ENCODE results near the gene REEP1. TPM values are rescaled to one million over a fixed set of nuclear protein-coding genes. Genes with fewer than 3 reads are reported as not detected.

The REEP1 gene
- total RNA-seq, 1 experiment from 2014 or later: not detected

DNA sequence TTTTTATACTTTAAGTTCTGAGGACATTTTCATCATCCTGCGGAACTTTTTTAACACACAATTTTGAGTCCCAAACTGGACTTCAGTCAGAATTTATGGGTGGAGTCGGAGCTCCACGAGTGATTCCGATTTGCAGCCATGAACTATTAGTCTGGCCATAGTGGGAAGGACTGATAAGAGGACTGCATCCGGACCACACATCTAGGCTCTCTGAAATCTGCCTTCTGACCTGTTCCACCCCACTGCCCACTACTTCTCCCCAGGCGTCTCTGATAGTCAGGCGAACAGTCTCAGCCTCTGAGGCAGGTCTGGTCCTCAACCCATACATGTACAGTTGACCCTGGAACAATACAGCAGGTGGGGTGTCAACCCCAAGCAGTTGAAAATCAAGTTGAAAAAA, 133.0 kb downstream of the REEP1 start:
- peaks cover 16% of the 10 kb centered on the region for H3K4me1 Mint-ChIP-seq (ENCODE audit: insufficient read depth, unreplicated experiment)
- no peaks in the 10 kb centered on the region for H3K9me3 Mint-ChIP-seq (ENCODE audit: unreplicated experiment)
- DNase-seq (ENCODE audit: unreplicated experiment): no peak
- no peak overlapping the region for H3K4me3 Mint-ChIP-seq (ENCODE audit: unreplicated experiment)
- no peak overlapping the region for H3K27ac Mint-ChIP-seq (ENCODE audit: low read depth, unreplicated experiment)
- no TSS peak for BruUV-seq (replicated peaks)
- intact Hi-C loops (cut with micrococcal nuclease): no loop called here
- H3K36me3 Mint-ChIP-seq (ENCODE audit: insufficient read depth, unreplicated experiment): peaks cover 45% of the 10 kb centered on the region
- ChIA-PET CTCF (interaction anchor here (0.7 kb wide), 1 partner anchor 16 kb away, joined by 3 read pairs; no protein-coding TSS in a partner anchor), POLR2A (interaction anchor here (0.8 to 1.2 kb wide), 5 partner anchors 10 to 238 kb away, joined by 3 to 4 read pairs (median 3); no protein-coding TSS in a partner anchor)
- no peaks in the 10 kb centered on the region for H3K27me3 Mint-ChIP-seq (ENCODE audit: insufficient read depth, unreplicated experiment)
- TF ChIP-seq, protein P1, sequence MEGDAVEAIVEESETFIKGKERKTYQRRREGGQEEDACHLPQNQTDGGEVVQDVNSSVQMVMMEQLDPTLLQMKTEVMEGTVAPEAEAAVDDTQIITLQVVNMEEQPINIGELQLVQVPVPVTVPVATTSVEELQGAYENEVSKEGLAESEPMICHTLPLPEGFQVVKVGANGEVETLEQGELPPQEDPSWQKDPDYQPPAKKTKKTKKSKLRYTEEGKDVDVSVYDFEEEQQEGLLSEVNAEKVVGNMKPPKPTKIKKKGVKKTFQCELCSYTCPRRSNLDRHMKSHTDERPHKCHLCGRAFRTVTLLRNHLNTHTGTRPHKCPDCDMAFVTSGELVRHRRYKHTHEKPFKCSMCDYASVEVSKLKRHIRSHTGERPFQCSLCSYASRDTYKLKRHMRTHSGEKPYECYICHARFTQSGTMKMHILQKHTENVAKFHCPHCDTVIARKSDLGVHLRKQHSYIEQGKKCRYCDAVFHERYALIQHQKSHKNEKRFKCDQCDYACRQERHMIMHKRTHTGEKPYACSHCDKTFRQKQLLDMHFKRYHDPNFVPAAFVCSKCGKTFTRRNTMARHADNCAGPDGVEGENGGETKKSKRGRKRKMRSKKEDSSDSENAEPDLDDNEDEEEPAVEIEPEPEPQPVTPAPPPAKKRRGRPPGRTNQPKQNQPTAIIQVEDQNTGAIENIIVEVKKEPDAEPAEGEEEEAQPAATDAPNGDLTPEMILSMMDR (IDR thresholded peaks at IDR 0.05; ENCODE audit: unreplicated experiment): no peak

DNA sequence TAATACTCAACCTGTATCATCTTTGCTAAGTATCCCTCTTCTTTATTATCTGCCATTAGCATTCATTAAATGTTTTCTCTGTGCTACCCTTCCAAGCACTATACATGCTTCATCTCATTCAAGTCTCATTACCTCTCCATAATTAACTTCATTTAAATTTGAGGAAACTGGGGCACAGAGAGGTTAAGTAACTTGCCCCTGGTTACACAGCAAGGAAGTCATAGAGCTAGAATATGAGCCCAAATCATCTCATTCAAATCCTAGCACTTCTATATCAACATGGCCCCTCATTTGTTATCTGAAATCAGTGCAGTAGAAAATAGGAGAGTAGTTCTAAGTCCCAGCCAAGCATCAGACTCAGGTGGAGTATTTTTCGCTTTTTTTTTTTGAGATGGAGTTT, 133.8 kb downstream of the REEP1 start:
- intact Hi-C loops (cut with micrococcal nuclease): no loop called here
- H3K27ac Mint-ChIP-seq (ENCODE audit: low read depth, unreplicated experiment): no peak overlapping the region
- H3K9me3 Mint-ChIP-seq (ENCODE audit: unreplicated experiment): no peaks in the 10 kb centered on the region
- no TSS peak for BruUV-seq (replicated peaks)
- H3K4me3 Mint-ChIP-seq (ENCODE audit: unreplicated experiment): no peak overlapping the region
- H3K36me3 Mint-ChIP-seq (ENCODE audit: insufficient read depth, unreplicated experiment): peaks cover 43% of the 10 kb centered on the region
- H3K27me3 Mint-ChIP-seq (ENCODE audit: insufficient read depth, unreplicated experiment): no peaks in the 10 kb centered on the region
- CTCF ChIA-PET: interaction anchor here (0.6 to 1.8 kb wide), 5 partner anchors 17 to 578 kb away, joined by 3 to 6 read pairs (median 3); no protein-coding TSS in a partner anchor
- peaks cover 16% of the 10 kb centered on the region for H3K4me1 Mint-ChIP-seq (ENCODE audit: insufficient read depth, unreplicated experiment)
- POLR2A ChIA-PET: interaction anchor here (0.9 kb wide), 1 partner anchor 12 kb away, joined by 4 read pairs; no protein-coding TSS in a partner anchor
- TF ChIP-seq, protein P1 (IDR thresholded peaks at IDR 0.05; ENCODE audit: unreplicated experiment): no peak
- DNase-seq (ENCODE audit: unreplicated experiment): no peak

DNA sequence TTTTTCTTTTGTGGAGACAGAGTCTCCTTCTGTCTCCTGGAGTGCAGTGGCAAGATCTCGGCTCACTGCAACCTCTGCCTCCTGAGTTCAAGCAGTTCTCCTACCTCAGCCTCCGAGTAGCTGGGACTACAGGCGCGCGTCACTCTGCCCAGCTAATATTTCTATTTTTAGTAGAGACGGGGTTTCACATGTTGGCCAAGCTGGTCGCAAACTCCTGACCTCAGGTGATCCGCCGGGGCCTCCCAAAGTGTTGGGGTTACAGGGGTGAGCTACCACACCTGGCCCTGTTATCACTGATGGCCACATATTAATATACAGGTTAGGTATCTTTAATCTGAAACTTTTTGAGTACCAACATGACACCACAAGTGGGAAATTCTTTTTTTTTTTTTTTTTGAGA, 134.7 kb downstream of the REEP1 start:
- CTCF ChIA-PET: interaction anchor here (0.6 to 1.8 kb wide), 5 partner anchors 18 to 579 kb away, joined by 3 to 6 read pairs (median 4); no protein-coding TSS in a partner anchor
- no peak overlapping the region for H3K4me3 Mint-ChIP-seq (ENCODE audit: unreplicated experiment)
- H3K9me3 Mint-ChIP-seq (ENCODE audit: unreplicated experiment): no peaks in the 10 kb centered on the region
- H3K4me1 Mint-ChIP-seq (ENCODE audit: insufficient read depth, unreplicated experiment): peaks cover 16% of the 10 kb centered on the region
- peaks cover 34% of the 10 kb centered on the region for H3K36me3 Mint-ChIP-seq (ENCODE audit: insufficient read depth, unreplicated experiment)
- no TSS peak for BruUV-seq (replicated peaks)
- TF ChIP-seq, protein P1 (IDR thresholded peaks at IDR 0.05; ENCODE audit: unreplicated experiment): no peak
- POLR2A ChIA-PET: interaction anchor here (1.2 kb wide), 1 partner anchor 303 kb away, joined by 3 read pairs; no protein-coding TSS in a partner anchor
- DNase-seq (ENCODE audit: unreplicated experiment): no peak
- H3K27ac Mint-ChIP-seq (ENCODE audit: low read depth, unreplicated experiment): no peak overlapping the region
- H3K27me3 Mint-ChIP-seq (ENCODE audit: insufficient read depth, unreplicated experiment): no peaks in the 10 kb centered on the region
- intact Hi-C loops (cut with micrococcal nuclease): no loop called here

DNA sequence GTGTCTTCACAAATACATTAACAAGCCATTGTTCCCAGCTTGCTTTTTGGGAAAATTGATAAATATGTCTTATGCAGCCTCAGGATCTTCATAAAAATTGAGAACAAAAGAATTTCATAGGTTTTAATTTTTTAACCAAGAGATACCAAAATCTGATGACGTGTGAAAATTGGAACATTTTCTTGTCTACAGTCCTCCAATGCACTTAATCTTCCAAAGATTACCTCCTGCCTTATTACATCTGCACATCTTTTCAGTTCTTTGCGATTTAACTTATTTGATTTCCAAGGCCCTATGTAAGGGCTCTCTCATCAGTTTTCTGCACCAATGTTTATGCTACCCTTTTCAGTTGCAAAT, 135.1 kb downstream of the REEP1 start:
- H3K27me3 Mint-ChIP-seq (ENCODE audit: insufficient read depth, unreplicated experiment): no peaks in the 10 kb centered on the region
- intact Hi-C loops (cut with micrococcal nuclease): no loop called here
- ChIA-PET POLR2A (interaction anchor here (0.7 to 9.4 kb wide), 3 partner anchors 14 to 304 kb away, joined by 3 to 118 read pairs (median 3); partner anchors contain the start of gene KDM3A), CTCF (interaction anchor here (0.7 to 1.8 kb wide), 2 partner anchors 19 to 248 kb away, joined by 4 to 6 read pairs; no protein-coding TSS in a partner anchor)
- DNase-seq (ENCODE audit: unreplicated experiment): no peak
- TF ChIP-seq, protein P1 (IDR thresholded peaks at IDR 0.05; ENCODE audit: unreplicated experiment): no peak
- H3K27ac Mint-ChIP-seq (ENCODE audit: low read depth, unreplicated experiment): no peak overlapping the region
- no peaks in the 10 kb centered on the region for H3K9me3 Mint-ChIP-seq (ENCODE audit: unreplicated experiment)
- no peak overlapping the region for H3K4me3 Mint-ChIP-seq (ENCODE audit: unreplicated experiment)
- H3K4me1 Mint-ChIP-seq (ENCODE audit: insufficient read depth, unreplicated experiment): peaks cover 16% of the 10 kb centered on the region
- BruUV-seq (replicated peaks): no TSS peak
- peaks cover 30% of the 10 kb centered on the region for H3K36me3 Mint-ChIP-seq (ENCODE audit: insufficient read depth, unreplicated experiment)

Data from MCF 10A (cell line).